HL-60/S4 treated with phorbol 12-myristate 13-acetate at 8.2 ng/mL for 4 days and 3 days (cell line): ENCODE data around the gene MANEAL.
"Not testable (repeated sequence)": the region's sequence is repeated elsewhere in the genome, so short reads cannot be mapped to it uniquely, and the experiment has no call there.

Experiments
- in situ Hi-C: fragments of 300-500 bp; cut with MboI; formaldehyde crosslinking; loops from 2 replicates; pipeline ENCODE4 v1.15.0; 2022; ENCODE audit warnings: low sequenced_read_pairs

Gene MANEAL

GRCh38 chr1:37793773-37794371 is at the start of gene MANEAL:
Gene MANEAL, plus strand, starts transcription at chr1:37793847. Its CDS starts 336 bp downstream, at chr1:37794183.
- in situ Hi-C loops, result no loop called here

GRCh38 chr1:37746806-37747205 is 46.8 kb upstream of the MANEAL start:
- in situ Hi-C loops, result no loop called here

- in situ Hi-C loops, result no loop called here
These were observed 45.1 kb upstream of the MANEAL start for GRCh38 chr1:37748565-37748964.

GRCh38 chr1:37752213-37752582 is 41.4 kb upstream of the MANEAL start:
- in situ Hi-C loops, result no loop called here

DNA sequence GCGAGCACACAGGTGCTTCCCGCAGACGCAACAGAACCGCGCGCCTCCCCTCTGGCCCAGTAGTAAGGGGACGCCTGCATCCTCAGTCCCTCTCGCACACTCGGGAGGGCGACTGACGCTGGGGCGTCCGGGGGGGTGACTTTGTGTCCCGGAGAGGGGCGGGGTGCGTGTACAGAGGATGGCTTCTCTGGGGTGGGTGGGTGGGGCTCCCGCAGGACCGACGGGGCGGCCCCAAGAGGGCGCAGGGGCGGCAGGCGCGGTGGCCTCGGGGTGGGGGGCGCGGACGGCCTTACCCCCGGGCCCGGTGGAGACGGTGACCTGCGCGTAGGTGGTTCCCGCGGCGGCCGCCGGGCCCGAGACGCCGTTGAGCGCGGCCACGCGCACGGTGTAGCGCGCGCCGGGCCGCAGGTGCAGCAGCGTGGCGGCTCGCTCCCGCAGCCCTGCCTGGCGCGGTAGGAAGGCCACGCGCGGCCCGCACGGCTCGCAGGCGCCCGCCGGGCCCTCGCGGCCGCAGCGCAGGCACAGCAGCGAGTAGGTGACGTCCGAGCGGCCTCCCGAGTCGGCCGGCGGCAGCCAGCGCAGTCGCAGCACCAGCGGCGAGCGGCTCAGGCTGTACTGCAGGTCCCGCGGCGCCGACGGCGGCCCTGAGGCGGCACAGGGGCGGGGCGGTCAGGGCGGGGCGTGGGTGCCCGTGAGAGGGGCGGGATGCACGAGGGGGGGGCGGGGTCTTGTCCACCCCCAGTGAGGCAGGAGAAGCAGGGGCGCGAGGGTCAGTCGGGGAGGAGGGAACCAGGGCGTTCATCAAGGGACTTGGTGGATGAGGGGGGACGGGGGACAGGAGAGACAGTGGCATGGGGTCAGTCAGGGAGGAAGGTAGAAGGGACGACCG is 40.8 kb upstream of the MANEAL start:
- in situ Hi-C loops, result no loop called here

DNA sequence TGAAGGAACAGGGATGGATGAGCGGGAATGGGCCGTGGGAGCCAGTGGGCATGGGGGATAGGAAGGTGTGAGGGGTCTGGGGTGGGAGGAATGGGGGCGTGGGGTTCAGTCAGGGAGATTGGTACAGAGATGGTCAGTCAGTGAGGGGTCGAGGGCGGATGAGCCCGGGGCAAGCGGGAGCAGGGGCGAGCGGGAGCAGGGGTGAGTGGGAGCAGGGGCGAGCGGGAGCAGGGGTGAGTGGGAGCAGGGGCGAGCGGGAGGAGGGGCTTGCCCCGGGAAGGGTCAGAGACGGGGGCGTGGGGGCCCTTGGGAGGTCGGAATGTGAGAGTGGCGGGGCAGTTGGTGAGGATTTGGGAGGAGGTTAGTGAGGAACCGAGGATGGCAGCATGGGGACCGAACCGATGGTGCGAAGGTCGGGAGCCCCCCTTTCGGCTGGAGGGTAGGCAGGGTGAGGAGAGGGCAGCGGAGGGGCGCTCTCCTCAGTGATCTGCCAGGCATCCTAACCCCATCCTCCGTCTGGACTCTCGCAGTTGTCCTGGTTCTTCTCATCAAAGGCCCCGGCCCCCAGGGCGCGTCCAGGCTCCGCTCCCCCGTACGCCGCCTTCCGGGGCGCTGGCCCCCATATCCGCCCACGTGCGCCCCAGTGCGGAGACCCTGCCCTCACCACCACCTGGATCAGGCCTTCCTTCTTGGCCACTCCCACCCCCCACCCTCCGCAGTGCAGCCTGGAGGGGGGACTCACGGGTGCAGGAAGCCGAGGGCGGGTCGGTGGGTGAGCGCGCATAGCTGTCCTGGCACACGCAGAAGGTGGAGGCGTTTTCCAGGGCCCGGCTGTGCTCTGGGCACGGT is 40.0 kb upstream of the MANEAL start:
- in situ Hi-C loops, result no loop called here

DNA sequence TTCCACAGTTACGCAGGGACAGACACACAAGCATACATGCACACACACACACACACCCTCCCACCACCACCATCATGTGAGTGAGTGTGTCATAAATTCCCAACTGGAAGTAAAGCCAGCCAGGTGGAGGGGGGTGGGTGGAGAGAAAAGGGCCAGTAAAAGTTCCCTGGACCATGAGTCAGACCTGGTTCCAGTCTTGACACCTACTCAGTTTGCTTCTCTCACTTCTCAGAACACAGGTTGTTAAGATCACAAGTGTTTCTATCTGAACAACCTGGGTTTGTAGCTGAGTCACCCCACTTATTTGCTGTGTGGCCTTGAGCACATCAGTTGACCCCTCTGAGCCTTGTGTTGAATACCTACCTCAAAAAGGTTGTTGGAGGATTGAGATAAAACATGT is 38.4 kb upstream of the MANEAL start:
- in situ Hi-C loops, result no loop called here

DNA sequence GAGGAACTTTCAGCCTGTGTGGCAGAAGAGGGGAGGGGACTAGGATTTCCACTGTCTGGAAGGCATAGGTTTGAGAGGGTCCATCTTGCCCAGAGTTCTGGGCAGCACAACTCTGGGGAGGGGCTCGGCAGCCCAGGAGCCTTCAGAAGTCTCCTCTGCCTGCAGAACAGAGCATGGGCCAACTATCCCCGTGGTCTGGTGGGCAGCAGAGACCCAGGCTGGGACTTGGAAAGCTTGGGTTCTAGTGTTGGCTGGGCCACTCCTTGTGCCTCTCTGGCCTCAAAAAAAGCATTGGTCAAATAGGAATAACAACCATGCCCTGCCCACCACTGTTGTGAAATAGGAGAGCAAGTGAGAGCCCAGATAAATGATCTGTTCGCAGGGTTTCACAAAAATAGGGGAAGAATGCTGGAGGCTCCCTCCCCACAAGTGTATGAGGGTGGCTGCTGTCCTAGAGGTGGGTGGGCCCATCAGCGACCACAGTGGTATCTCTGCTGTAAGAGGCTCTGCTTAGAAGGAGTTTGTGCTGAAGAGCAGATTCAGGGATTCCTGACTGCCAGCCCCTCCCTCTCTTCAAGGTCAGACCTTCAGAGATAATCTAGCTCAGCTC is 37.6 kb upstream of the MANEAL start:
- in situ Hi-C loops, result no loop called here

DNA sequence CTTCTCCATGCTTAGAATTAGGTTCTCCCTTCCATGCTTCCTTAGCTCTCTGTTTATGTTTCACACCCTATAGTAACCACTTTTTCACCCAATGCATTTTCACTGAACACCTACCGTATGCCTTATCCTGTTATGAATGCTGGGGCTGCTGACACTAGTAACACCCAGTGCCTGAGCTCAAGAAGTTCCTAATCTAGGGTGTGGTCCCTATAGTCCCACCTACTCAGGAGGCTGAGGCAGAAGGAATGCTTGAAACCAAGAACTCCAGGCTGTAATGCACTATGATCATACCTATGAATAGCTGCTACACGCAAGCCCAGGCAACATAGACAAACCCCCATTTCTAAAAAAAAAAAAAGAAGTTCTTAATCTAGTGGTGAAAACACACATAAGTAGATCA is 34.2 kb upstream of the MANEAL start:
- in situ Hi-C loops, result no loop called here

DNA sequence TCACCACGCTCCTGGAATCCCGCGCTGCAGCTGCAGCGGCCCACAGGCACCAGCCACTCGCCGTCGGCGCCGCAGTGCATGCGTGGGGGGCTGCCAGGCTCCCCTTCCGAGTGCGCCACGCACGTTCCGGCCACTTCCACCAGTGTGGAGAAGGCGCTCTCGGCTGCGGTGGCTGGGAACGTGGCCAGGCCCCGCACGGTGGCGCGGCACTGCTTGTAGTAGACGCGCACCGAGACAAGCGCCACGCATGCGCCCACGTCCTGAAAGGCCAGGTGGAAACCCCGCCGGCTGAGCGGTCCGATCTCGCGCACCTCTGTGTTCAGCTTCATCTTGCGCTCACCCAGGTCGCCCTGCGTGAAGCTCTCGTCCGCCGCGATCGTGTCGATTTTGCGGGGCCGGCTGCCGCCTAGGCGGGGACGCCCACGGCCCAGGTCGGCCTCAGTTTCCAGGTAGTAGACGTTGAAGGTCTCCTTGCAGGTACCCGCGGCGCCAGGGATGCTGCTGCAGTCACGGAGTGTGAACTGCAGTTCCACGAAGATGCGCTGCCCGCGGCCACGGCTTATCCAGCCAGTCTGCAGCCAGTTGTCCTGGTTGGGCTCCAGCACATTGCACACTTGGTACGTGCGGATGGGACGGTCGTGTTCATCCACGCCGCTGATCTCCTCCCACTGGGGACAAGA is 32.1 kb upstream of the MANEAL start:
- in situ Hi-C loops, result no loop called here

DNA sequence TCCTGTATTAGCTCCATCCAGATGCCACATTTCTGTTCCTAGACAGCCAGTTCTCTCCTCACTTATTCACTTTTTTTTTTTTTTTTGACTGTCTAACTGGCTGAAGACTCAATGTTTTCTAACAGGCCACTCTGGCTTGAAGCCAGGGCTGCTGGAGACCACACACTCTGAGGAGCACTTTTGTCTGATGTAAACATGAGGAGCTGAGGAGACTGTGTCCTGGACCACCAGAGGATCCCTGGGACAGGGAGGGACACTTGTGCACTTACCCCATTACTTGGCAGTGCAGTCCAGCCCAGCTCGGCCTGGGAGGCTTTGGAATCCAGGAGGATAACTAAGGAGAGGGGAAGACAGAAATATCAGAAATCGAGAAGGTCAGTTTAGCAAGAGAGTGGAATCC is 31.1 kb upstream of the MANEAL start:
- in situ Hi-C loops, result no loop called here

DNA sequence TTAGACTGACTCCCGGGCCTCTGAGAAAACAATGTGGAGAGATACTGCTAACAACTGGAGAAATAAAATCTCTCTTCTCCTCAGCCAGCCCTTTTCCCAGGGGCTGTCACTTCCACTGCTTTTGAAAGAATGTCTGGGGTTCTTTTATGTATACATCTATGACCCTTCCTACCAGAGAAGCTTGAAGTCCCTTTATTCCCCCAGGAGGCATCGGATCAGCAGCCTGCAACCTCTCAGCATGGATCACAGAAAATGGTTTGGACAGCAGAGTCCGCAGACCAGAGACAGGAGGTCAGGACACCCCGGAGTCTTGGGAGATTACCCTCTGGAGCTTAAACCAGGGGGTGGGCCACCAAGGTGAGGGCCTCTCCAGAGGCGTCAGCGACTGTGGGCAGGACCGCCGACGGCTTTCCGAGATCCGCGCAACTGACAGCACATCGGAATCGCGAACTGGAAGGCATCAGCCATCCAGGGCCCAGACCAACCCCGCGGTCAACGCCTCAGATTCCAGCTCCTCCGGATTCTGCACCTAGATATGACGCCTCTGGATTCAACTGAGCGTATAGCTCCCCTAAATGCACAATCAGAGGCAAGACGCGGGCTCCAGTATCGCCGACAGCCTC is 29.7 kb upstream of the MANEAL start:
- in situ Hi-C loops, result no loop called here

- in situ Hi-C loops, result no loop called here
These were observed 29.2 kb upstream of the MANEAL start for GRCh38 chr1:37764414-37764825.

GRCh38 chr1:37764888-37765441 is 28.7 kb upstream of the MANEAL start, which contains the start of gene EPHA10:
Gene EPHA10, minus strand, starts transcription at chr1:37765120. Its CDS starts 54 bp downstream, at chr1:37765066.
- in situ Hi-C loops, result no loop called here

- in situ Hi-C loops, result no loop called here
These were observed 27.6 kb upstream of the MANEAL start for GRCh38 chr1:37765916-37766664.

DNA sequence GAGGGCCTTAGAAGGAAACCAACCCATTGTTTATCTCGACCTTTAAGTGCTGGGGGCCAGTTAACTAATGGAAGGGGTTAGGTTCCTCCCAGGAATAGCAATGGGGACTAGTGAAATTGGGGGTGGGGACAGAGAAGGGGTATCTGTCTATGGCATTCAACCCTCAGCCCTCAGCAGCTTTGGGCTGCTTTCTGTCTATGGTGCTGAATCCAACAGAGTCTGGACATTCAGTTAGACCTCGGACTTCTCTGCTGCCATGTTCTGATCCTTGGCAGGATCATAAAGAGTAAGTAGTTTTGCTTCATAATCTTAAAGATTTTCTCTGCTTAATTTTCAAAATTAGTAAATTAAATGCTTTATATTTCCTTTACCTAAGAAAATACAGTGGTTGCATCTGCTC is 26.2 kb upstream of the MANEAL start:
- in situ Hi-C loops, result no loop called here

GRCh38 chr1:37771440-37771839 is 22.2 kb upstream of the MANEAL start:
- in situ Hi-C loops, result not testable (repeated sequence)

GRCh38 chr1:37776946-37777516 is 16.6 kb upstream of the MANEAL start:
- in situ Hi-C loops, result no loop called here

- in situ Hi-C loops, result no loop called here
These were observed 15.0 kb upstream of the MANEAL start for GRCh38 chr1:37778654-37779053.
